GM18498 (cell line): Measurements from ENCODE around the gene SNAI3.

ENCODE experiments used
- ATAC-seq: cut with Tn5 transposase; IDR thresholded peaks from one replicate; pipeline ENCODE4 v1.9.1; 2021; ENCODE audit warnings: mild to moderate bottlenecking, moderate library complexity; ENCODE audit not compliant: unreplicated experiment

SNAI3 gene

GRCh38 chr16:88638323-88639230 lies 47.7 kb downstream of the SNAI3 start, which contains the start of gene IL17C:
Gene IL17C, plus strand, starts transcription at chr16:88638572. Its CDS starts 70 bp downstream, at chr16:88638642.
- ATAC-seq: no peak

DNA sequence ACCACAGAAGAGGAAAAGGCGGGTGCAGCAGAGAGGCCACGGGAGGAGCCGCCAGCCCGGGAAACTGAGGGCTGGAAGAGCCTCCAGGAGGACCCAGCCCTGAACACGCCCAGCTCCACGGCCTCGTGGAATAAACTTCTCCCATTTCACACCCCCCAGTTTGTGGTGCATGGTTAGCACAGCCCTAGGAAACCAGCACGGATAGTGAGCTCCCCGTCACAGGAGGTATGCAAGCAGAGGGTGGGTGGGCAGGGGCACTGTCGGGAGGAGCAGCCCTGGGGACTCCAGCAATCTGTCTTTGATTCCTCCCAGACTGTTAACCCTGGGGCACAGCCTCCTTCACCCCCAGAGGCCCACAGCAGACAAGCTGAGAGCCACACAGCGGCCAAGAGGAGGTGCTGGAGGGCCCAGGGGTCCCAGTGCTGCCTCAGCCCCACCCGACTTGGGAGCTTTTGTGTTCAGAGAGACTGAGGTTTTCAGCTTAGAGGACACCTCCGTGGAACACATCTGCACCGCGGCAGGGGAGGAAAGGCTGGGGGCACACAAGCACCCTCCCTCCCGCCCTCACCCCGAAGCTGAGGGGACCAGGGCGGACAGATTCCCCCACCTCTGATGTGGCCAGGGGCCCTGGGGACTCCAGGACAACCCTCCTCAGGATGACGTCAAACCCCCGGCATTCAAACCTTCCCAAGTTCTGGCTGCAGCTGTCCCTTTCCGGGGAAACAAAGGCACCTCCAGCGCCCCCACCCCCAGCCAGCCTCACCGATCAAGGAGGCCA lies 49.6 kb downstream of the SNAI3 start:
- ATAC-seq: no peak

DNA sequence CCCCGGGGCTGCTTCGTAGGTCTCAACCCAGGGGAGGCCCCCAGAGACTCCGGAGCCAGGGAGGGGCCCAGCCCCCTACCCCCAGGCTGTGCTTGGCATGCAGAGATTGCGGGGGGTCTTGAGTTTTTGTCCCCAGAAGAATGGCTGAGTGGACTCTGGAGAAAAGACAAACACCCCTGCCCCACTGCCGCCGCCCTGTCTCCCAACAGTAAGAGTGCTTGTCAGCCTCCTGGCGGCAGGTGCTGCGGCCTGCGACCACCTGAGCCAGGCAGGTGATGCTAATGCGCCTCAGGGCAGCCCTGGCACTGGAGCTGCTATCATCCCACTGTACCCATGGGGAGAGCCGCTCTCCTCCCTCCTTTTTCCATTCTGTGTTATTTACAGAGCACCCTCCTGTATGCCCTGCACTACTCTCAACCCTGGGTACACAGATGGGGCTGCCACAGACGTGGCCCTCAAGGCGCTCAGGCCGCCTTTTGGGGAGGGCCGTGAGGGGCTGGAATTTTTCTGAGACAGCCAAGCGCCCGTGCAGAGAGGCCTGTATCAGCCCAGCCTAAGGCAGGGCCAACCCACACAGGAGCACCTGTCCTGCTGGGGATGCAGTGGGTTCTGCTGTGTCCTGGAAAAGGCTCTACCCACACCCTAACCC lies 50.5 kb downstream of the SNAI3 start:
- ATAC-seq: no peak

DNA sequence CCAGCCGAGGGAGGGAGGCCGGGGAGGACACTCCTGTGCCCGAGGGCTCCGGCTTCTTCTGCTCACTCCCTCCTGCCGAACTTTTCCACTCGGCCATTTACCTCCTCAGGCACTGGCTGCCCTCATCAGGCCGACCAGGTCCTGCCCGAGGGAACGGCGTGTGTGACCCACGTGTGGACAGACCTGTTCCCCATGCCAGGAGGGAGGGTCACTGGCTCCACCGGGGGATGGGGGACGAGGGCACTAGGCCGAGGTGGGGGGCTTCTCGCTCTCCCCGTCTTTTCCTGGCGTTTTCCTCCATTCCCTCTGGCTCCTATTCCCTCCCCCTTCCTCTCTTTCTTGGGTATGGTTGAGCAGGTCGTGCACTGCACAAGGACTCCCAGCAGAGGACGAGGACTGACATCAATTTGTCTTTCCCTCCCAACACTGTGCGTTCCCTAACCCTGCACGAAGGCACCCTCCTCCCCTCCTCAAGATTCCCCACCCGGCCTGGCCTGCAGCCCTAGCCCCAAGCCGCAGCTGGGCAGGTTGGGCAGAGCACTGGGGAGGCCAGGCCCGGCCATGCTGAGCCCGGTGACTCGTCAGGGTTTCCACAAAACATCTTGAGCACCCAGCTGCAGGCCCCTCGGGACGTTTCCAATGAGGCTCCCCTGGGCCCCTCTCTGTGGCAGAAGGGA lies 51.2 kb downstream of the SNAI3 start:
- ATAC-seq: no peak

GRCh38 chr16:88634141-88634993 lies 51.9 kb downstream of the SNAI3 start:
- peak; percentile 44 for ATAC-seq

- ATAC-seq: peak; percentile 26
Measured at GRCh38 chr16:88633684-88634140, 52.6 kb downstream of the SNAI3 start.

DNA sequence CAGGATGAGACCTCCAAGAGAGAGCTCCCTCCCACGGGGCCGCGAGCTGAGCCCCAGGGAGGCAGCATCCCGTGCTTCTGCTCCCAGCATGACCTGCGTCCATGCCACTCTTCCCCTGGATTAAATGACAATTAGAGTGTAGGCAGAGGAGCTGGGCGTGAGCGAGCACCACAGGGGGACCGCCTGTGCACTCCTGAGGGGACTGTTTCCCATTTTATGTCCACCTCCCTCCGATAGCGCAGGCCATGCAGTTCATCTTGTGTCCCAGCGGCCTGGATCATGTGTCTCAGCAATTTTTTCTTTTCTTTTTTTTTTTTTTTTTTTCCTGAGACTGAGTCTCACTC lies 53.7 kb downstream of the SNAI3 start:
- ATAC-seq: no peak

DNA sequence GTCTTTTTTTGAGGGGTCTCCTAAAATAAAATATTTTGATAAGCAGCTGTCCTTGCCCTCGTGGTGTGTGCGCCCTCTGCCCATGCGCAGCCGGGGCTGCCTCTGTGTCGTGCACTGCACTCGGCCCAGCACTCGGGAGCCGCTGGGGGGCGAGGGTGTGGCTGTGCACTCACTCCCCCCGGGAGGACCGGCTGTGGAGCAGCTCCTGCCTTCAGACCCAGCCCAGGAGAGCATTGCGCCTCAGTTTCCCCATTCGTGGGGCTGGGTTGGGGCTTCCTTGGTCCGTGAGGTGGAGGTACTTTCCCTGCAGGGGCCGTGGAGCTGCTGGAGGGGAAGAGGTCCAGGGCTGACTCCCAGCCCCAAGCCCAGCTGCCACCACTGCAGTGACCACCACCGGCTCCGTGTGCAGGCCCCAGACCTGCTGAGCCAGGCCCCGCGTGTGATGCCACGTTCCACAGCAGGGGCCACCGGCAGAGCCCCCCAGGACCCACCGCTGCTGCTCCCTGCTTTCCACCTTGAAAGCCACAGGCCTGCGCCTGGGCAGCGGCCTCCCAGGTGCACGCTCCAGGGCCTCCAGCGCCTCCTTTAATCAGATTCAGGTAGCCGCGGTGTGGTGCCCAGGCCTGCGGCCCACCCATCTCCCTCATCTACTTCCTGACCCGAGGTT lies 54.3 kb downstream of the SNAI3 start:
- no peak for ATAC-seq

DNA sequence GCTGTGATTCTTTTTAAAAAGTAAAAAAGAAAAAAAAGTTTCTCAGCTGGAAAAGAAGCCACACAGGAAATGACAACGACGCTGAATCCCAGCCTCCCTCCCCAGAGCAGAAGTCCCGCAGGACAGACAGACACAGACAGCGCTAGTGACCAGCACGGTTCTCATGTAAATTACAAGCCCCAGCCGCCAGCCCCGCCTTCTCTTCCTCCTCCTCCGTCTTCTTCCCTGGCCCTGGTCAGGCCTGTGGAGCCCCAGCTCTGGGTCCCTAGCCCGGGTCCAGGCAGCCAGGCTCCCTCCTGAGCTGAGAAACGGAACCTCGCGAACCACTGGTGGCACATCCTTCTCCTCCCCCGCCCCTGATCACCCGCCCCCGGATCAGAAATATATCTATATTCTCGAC lies 54.9 kb downstream of the SNAI3 start:
- no peak for ATAC-seq

GRCh38 chr16:88630941-88631340 lies 55.4 kb downstream of the SNAI3 start:
- no peak for ATAC-seq

GRCh38 chr16:88630433-88630832 lies 55.9 kb downstream of the SNAI3 start:
- ATAC-seq: no peak

DNA sequence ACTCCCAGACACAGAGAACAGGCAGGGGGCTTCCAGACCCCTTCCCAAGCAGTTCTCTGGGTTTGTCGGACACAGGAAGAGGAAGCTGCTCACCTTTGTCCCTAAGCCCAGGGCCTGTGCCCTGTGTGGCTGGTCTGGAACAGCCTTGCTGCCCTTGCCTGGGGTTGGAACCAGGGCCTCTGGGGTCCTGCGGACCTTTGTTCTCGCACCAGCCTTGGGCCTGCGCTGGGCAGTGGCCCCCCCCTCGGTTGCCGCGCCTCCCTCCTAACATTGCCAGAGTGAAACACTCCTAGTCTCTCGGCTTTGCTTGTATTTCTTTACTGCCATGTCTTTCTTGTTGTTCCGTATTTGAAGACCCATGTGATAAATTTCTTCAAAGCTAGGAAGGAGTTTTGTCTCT lies 56.5 kb downstream of the SNAI3 start:
- no peak for ATAC-seq

DNA sequence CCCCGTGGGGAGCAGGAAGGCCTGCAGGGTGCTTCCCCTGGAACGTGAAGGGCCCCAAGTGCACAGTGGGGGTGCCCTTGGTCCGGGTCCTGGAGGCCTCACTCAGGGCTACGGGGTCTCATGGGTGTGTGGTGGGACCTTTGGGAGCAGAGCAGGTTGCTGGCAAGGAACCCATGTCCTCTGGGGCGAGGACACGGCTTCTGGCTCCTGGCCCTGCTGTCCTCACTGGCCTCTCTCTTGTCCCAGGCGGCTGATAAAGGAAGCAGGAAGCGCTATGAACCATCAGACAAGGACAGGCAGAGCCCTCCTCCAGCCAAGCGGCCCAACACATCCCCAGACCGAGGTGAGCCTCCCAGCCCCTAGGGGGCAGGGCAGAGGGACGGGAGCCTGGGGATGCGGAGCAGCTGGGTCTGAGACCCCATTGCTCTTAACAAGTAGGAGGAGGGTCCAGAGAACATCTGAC lies 57.8 kb downstream of the SNAI3 start:
- no peak for ATAC-seq
